ENCODE measurements around the gene PPM1B.
"Not testable (repeated sequence)": the region's sequence is repeated elsewhere in the genome, so short reads cannot be mapped to it uniquely, and the experiment has no call there.

The PPM1B gene

DNA sequence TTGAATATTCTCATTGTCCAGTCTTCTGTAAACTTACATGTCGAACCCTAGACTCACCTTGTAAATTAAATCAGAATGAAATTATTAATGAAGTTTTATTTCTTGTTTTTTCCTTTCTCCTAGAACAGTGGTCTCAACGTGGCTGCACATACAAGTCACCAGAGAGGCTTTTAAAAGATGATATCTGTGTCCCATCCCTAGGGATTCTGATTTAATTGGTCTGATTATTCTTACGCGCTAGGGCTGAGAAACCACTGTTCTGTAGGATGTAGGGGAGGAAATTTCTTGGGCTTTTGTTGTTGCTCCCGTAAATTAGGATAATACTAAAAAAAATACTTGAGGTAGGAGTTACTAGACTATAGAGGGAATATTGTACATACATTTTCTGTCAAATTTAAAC, 32.1 kb downstream of the PPM1B start:
- no peak for DNase-seq (ENCODE audit: low spot score)

DNA sequence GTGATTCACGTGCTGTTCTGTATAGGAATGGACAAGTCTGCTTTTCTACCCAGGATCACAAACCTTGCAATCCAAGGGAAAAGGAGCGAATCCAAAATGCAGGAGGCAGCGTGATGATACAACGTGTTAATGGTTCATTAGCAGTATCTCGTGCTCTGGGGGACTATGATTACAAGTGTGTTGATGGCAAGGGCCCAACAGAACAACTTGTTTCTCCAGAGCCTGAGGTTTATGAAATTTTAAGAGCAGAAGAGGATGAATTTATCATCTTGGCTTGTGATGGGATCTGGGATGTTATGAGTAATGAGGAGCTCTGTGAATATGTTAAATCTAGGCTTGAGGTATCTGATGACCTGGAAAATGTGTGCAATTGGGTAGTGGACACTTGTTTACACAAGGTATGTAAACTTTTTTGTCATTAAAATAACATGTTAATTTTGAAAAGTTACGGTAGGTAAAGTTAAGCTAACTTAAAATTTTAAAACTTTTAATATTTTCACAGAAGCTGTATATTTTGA, 33.0 kb downstream of the PPM1B start:
- no peak for DNase-seq (ENCODE audit: low spot score)

DNA sequence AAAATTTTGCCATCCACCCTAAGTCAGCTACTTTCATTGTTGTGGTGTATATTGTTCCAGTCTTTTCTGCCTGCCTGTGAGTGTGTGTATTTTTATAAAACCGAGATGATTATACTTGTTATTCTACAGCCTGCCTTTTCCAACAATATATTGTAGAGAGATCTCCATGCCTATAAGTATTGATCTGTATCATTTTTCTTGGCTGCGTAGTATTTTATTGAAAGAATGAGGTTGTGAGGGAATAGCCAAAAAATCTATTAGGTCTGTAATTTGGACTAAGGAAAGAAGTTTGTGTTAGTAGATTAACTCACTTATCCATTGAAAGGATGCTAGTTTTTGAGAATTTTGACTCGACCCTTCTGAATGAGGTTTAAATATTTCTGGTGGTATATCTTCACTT, 34.9 kb downstream of the PPM1B start:
- no peak for DNase-seq (ENCODE audit: low spot score)

DNA sequence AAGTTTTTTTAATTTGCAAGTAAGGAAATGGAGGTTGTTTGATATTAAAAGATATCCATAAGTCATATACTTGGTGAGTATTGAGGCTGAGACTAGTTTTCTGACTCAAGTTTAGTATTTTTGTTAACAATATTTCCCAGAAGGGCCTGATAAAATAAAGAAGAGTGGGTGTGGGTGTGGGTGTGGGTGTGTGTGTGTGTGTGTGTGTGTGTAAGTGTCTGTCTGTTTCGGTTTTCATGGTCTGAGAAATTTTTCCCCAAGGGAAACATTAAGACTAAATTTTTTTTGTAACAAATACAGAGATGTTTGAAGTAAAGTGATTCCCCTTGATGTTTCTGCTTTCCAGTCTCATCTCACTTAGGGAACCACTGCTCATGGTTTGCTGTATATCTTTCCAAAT, 36.5 kb downstream of the PPM1B start:
- no peak for DNase-seq (ENCODE audit: low spot score)

DNA sequence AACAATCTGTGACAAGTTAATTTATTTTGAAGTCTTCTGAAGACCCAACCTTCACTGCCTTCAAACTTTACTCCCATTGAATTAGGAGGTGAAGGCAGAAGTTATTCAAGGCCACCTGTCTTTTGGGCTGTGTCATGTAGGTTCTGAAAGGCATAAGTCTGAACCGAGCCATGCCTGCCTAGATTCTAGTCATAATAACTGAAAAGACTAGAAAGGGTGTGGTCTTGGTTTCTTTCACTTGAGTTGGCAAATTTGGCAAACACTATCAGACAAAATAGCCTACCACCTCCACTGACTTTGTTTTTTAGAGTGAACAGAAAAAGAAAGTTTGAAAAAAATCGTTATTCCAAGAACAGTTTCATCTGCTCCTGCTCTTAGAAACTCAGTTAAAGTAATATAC, 38.4 kb downstream of the PPM1B start:
- no peak for DNase-seq (ENCODE audit: low spot score)

DNA sequence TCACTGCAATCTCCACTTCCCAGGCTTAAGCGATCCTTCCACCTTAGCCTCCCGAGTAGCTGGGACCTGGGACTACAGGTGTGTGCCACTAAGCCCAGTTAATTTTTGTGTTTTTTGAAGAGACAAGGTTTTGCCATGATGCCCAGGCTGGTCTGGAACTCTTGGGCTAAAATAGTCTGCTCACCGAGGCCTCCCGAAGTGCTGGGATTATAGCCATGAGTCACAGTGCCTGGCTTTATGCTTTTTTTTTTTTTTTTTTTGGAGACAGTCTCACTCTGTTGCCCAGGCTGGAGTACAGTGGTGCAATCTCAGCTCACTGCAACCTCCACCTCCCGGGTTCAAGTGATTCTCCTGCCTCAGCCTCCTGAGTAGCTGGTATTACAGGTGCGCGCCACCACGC, 39.0 kb downstream of the PPM1B start:
- DNase-seq (ENCODE audit: low spot score): not testable (repeated sequence)

DNA sequence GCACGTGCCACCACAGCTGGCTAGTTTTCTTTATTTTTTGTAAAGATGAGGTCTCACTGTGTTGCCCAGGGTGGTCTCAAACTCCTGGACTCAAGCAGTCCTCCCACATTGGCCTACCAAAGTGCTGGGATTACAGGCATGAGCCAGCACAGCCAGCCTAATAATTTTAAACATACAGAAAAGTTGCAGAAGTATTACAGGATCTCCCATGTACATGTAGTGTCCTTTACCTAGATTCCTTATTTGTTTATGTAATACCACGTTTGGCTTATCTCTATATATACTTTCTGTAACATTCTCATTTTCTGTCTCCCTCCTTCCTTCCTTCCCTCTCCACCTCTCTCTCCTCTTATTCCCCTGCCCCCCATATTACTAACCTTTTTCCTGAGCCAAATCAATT, 41.7 kb downstream of the PPM1B start:
- no peak for DNase-seq (ENCODE audit: low spot score)

DNA sequence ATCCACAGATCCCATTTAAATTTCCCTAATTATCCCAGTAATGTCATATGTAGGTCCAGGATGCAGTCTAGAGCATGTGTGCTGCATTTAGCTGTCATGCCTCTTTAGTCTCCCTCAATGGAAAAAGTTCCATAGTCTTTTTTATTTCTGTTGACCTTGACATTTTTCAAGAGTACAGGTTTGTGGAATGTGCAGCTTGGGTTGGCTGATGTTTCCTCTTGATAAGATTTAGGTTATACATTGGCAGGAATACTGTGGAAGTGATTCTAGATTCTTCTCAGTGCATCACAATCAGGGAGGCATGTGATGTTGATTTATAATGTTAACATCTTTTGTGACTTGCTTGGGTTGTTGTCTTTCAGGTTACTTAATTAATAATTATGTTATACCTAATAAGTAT, 42.5 kb downstream of the PPM1B start:
- no peak for DNase-seq (ENCODE audit: low spot score)

DNA sequence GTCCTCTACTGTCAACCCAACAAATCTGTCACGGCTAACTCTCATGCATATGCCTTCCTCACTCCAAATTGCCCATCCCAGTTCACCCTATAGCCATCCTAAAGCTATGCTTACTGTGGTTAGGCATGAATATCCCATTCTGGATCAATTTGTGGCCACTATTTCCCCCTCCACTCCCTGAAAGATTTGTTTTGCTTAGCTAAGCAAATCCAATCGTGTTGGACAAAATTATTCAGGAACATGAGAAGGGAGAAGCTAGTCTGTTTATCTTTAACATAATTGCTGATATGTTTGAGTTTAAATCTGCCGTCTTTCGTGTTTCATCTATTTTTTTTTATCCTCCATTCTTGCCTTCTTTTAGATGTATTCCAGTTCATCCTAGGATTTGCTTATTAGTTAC, 43.6 kb downstream of the PPM1B start:
- no peak for DNase-seq (ENCODE audit: low spot score)

DNA sequence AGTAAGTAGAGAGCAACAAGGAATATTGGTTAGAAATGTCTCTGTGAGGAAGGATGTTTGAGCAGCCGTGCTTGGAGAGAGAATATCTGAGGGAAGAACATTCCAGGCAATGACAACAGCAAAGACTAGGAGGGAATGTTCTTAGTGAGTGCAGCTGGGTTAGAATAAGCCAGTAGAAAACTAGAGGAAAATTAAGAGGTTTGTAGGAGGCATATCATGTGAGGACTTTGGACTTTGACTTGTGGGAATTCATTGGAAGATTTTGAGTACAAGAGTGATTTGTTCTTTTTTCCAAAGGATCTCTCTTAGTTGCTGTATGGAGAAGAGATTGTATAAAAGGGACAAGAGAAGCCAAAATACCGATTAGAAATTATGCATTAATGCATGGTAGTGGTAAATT, 47.2 kb downstream of the PPM1B start:
- no peak for DNase-seq (ENCODE audit: low spot score)

DNA sequence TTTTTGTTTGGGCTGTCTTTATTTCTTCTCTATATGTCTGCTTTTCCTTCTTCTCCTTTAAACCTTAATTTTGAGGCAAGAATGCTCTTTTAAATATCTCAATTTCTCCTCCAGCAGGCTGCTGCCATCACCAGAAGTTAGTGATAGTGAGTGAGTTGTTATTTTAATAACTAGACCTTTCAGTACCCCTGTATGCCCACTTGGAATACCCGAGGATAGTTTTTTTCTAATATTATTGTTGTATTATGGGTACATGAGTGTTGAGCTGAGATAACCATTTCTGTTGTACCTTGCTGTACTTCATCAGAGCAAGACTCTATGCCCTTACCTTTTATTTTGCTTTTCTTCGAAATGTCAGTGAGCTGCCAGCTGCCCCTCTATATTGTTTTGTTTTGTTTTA, 50.1 kb downstream of the PPM1B start:
- DNase-seq (ENCODE audit: low spot score): no peak

DNA sequence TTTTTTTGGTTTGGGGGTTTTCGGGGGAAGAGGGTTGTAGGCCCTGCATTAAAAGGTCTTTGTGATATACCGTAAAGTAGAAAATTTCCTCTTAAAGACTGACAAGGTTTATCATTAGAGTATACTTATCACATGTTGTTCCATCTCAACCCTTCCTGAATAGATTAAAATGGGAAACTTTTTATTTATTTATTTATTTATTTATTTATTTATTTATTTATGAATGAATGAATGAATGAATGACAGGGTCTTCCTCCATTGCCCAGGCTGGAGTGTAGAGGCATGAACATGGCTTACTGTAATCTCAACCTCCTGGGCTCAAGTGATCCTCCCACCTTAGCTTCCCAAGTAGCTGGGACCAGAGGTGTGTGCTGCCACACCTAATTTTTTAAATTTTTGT, 58.1 kb downstream of the PPM1B start:
- no peak for DNase-seq (ENCODE audit: low spot score)

DNA sequence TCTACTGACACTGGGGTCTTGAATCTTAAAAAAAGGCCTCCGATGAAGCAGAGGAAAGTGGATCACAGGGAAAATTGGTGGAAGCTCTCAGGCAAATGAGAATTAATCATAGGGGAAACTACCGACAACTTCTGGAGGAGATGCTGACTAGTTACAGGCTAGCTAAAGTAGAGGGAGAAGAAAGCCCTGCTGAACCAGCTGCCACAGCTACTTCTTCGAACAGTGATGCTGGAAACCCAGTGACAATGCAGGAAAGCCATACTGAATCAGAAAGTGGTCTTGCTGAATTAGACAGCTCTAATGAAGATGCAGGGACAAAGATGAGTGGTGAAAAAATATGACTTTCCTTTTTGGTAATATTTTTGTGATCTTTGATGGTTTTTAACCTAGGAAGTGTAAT, 61.7 kb downstream of the PPM1B start:
- peak; percentile 54 for DNase-seq (ENCODE audit: low spot score)

DNA sequence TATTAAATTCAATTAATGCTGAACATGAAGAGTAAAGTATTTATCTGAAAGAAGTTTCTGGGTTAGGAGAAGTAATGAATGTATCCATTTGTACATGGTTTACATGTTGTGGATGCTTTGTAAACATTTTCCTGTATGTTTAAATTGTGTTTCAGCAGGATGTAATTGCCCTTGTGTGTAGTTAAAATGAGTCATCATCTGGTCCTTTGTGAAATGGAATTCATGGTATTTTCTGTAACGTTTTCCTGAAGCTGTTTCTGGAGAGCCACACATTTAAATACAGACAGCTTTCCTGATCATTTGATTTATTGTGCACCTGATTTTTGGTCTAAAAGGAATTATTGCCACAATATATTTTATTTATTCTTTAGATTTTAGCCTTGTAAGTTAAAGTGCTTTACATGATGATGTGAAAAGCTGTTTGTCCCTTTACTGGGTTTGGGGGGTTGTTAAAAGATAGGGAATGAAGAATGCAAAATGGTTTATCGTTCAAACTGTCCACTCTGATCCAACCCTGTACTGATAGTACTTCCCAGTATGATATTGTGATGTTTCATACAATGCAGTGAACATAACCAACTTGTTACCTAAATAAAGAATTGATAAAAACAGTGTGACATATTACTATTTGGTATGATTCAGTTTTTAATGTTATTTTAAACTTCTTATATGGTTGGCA, 64.9 kb downstream of the PPM1B start:
- DNase-seq (ENCODE audit: low spot score): no peak

DNA sequence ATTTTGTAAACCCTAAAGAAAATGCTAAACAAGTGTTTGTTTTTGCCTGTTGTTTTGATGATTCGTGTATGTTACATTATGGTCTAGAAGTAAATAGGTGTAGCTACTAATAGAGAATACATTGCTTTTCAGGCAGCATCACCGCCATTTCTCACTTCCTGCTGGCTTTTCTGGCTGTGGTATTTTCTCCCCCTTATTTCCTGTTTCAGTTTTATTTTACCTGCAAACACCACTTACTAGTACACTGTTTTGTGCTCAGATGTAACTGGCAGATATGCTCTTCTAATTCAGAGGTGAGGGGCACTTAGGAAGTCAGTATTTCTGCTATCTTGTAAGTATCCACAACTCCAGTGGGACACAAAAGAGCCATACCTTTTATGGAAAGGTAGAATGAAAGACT, 68.5 kb downstream of the PPM1B start:
- no peak for DNase-seq (ENCODE audit: low spot score)

DNA sequence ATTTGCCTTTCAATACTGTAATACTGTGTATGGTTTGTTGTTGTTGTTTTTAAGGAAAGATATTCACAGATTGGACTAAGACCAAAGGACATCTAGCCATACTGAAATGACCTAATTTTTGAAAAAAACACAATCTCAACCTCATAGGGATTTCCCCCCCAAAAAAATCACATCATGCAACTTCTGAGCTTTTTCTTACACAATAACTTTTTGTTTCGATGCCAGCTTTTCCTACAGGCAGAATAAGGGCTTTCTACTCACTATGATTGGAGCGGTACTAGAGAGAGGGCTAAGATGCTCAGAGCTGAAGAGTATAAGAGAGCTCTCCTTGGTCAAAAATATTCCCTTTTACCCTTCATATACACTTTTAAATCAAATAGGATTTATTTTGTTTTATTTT, 74.2 kb downstream of the PPM1B start:
- no peak for DNase-seq (ENCODE audit: low spot score)

DNA sequence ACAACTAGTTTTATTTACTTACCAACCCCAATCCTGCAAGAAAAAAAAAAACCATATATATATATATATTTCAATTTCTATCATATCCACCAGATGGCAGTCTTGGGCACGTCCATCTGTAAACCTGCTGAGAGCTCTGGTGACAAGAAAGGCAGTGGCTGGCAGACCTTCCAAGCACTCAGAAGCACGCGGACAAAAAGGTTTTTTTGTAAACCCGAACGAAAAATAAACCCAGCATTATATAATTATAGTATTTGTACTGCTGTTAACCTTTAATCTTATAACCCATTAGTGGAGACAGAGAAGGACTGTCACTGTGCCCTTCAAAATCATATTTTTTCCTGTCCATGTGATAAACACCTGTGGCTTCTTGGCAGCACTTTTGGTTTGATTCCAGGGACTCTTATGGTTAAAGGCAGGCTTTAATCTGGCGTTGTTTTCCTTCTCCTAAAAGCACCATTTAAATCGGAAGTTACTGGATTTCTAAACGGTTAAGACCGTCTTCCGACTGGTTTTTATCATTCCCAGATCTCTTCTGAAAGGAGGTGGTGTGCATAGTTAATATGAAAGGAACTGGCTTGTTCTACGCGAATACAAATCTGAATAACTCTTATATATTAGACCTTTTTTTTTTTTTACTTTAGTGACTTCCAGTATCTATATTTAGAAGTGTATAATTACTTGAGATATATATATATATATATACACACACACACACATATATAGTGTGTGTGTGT, 75.6 kb downstream of the PPM1B start:
- peak; percentile 87 for DNase-seq (ENCODE audit: low spot score)

DNA sequence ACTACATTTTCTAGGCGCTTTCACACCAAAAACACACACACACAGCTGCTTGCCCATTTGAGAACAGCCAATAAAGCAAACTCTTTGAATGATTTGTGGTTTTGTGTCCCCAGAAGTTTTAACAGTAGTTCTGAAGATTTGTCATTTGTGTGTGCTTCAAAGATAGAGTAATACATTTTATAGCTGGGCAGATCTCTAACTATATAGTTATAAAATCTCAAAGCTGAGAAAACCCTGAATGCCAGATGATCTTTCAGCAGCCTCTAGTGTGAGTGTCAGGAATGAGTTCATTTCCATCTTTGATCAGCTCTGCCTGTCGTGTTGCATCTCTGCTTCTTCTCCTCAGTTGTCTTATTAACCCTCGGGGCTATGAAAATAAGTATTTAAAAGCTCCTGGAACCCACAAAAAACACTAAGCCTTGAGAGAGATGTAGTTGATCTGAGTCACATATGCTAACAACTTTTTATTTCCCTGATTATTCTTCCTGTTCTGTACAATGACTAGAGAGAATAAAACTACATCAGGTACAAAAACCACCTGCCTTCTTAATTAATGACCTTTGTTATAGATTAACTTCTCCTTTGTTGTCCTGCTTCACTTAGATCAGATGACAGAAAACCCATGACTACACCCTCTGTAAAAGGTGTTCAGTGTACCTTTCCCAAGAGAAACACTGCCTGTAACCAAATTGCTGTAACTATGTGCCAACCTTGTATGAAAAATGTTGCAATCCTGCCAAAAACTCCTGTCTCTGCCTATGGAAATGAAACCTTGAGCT, 76.6 kb downstream of the PPM1B start:
- no peak for DNase-seq (ENCODE audit: low spot score)

DNA sequence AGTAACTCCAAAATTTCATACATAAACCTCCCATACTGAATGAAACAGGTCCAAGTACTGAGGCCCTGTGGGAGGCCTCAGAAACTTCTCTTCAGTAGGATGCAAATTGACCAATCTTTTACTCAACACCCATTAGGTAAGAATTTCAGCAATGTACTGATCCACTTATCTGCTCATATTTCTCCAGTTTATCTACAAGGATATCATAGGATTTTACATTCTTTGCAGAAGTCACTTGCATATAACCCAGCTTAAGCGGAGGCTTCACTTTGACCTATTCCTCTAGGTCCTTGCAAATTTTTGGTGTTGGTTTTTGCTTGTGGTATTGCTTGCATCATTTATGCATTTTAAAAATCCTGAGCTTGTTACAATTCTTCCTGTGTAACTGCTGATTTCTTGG, 77.8 kb downstream of the PPM1B start:
- DNase-seq (ENCODE audit: low spot score): no peak

DNA sequence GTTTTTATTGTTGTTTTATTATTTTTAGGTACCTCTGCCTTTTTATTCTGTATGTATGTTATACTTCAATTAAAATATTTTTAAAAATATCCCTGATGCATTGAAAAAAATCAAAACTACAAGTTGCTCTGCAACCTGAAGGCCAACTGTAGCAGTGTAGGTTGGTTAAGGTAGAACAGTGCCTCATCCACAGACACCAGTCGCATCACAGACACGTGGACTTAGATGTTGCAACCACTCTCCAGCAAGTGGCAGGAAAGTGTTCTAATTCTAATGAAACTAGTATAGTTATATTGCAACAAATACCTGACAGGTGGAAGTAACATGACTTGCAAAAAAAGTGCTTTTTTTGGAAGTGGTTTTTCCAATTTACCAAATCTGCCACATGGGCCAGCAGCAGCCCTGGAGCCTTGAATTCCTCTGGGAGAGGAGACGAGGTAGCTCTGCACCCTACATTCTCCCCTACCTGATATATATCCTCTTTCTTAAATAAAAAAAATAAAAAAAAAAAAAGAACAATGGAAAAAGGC, 78.2 kb downstream of the PPM1B start:
- no peak for DNase-seq (ENCODE audit: low spot score)

DNA sequence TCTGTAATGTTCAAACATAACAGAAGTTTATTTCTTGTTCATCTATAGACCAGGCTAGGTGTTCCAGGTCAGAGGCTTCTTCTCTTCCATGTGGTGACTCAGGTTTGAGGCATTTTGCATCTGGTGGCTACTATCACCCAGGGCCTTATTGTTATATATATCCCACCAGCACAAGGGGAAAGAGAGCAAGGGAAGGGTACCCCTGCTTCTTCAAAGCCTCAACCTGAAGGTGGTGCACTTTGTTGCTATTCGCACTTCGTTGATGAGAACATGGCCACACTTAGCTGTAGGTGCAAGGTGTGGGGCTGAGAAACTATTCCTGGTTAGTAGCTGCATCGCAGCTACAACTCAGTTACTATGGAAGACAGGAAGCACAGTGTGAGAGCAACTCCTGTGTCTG, 79.2 kb downstream of the PPM1B start:
- no peak for DNase-seq (ENCODE audit: low spot score)

DNA sequence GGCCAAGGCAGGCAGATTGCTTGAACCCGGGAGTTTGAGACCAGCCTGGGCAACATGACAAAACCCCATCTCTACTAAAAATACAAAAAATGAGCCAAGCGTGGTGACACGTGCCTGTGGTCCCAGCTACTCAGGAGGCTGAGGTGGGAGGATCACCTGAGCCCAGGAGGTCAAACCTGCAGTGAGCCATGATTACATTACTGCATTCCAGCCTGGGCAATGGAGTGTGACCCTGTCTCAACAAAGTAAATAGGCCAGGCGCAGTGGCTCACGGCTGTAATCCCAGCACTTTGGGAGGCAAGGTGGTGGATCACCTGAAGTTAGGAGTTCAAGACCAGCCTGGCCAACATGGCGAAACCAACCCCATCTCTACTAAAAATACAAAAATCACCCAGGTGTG, 80.6 kb downstream of the PPM1B start:
- not testable (repeated sequence) for DNase-seq (ENCODE audit: low spot score)

DNA sequence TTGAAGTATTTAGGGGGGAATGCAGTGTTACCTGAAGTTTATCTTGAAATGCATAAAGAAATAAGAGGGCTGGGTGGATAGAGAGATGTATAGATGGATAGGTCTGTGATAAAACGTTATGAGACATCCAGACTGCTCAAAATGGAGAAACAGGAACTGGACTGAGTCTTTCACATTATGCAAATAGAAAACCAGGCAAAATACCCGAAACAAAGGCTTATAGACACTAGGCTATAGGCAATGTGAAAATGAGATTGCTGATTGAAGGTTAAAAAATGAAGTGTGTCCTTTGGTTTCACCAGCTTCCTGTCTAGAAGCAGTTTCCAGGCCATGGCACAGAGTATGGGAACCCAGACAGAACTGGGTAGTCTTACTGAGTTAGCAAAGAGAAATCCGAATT, 81.7 kb downstream of the PPM1B start:
- no peak for DNase-seq (ENCODE audit: low spot score)
